ENCODE data around the gene TSPYL1. TPM values are rescaled to one million over a fixed set of nuclear protein-coding genes. Genes with fewer than 3 reads are reported as not detected.

Gene TSPYL1
- total RNA-seq, 2 donors from 2014 or later: 70.1 to 80.1 TPM

GRCh38 chr6:116239856-116240255 is 39.9 kb downstream of the TSPYL1 start:
- ATAC-seq: no peak
- intact Hi-C loops (cut with DNase I, micrococcal nuclease): no loop called here
- DNase-seq: no peak

GRCh38 chr6:116239256-116239655 is 40.5 kb downstream of the TSPYL1 start:
- DNase-seq: no peak
- intact Hi-C loops (cut with DNase I, micrococcal nuclease): no loop called here
- no peak for ATAC-seq

- no peak for DNase-seq
- intact Hi-C loops (cut with DNase I, micrococcal nuclease): no loop called here
- no peak for ATAC-seq
These were observed 41.6 kb downstream of the TSPYL1 start for GRCh38 chr6:116238083-116238482.

GRCh38 chr6:116234689-116235088 is 45.0 kb downstream of the TSPYL1 start:
- intact Hi-C loops (cut with DNase I, micrococcal nuclease): no loop called here
- DNase-seq: no peak
- ATAC-seq: no peak

GRCh38 chr6:116229287-116229913 is 50.3 kb downstream of the TSPYL1 start:
- intact Hi-C loops (cut with DNase I, micrococcal nuclease): no loop called here
- peak; percentile 54 to 78 for DNase-seq
- ATAC-seq: no peak

Other genes starting within 250 kb of the TSPYL1 start
- 10 to 100 TPM; 22.6 to 27.6 TPM for gene FRK, start 219.0 kb downstream of the TSPYL1 start, total RNA-seq
- gene NT5DC1, start 179.1 kb downstream of the TSPYL1 start, total RNA-seq: 10 to 100 TPM; 43.7 to 45.2 TPM
- gene COL10A1, start 153.8 kb downstream of the TSPYL1 start, total RNA-seq: not detected
- 1 to 10 TPM; 5.7 to 7.5 TPM for gene TSPYL4, start 25.9 kb downstream of the TSPYL1 start, total RNA-seq
- 10 to 100 TPM in 1 of 2 donors, 1 to 10 TPM in 1; 8.0 to 10.9 TPM for gene DSE, start 91.0 kb upstream of the TSPYL1 start, total RNA-seq
- 1 to 10 TPM in 1 of 2 donors, under 1 TPM in 1; 0.61 to 4.2 TPM for gene CALHM6, start 181.4 kb upstream of the TSPYL1 start, total RNA-seq
- under 1 TPM; 0.18 to 0.64 TPM for gene CALHM5, start 231.7 kb upstream of the TSPYL1 start, total RNA-seq